Stimulated activated CD8-positive, alpha-beta memory T cell treated with anti-CD3 and anti-CD28 coated beads, Interleukin-7, amount 100 ng/mL, for 48 hours (primary cell): Measurements from ENCODE around the gene CD300H.

Source experiments
- DNase-seq, 2 donors: peaks; one replicate each; pipeline ENCODE4 v3.0.0-alpha.2; 2020; ENCODE audit warnings: low read depth in 1 of 2; ENCODE audit errors: extremely low read depth in 1 of 2

CD300H gene

GRCh38 chr17:74567397-74567796 lies at the start of gene CD300H:
CD300H (minus strand) TSS chr17:74567509.
- DNase-seq: no peak

DNA sequence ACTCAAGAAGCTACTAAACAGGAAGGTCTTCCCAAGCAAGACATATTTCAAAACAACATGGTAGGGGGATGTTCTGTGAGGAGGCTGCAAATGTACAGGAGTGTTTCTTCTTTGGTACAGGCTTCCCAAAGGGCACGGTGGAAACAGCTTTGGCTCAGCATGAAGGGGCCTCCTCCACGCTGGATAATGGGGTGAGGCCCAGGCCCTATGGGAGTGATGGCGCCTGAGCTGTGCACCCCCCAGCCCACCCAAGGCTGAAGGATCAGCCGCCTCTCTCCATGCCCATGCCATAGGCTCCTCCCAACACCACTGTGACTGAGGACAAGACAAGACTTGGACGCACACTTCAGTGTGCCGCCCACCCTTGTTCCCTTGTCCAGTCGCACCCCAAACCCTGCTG lies 49.4 kb upstream of the CD300H start:
- no peak for DNase-seq

DNA sequence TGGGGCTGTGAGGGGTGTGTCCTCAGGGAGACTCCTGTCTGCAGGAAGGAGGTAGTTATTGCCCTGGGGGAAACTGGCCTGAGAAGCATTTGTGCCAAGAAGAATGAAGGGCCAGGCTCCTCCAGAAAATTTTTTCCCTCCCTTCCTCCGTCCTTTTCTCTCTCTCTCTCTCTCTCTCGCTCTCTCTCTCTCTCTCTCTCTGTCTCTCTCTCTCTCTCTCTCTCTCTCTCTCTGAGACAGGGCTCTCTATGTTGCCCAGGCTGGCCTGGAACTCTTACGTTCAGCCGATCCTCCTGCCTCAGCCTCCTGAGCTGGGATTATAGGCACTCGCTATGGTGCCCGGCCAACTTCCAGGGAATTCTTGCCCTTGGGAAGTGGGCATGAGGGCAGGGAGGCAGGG lies 44.7 kb upstream of the CD300H start:
- no peak for DNase-seq

- DNase-seq: no peak
Measured at GRCh38 chr17:74610108-74610507, 42.8 kb upstream of the CD300H start.

- DNase-seq: no peak
Measured at GRCh38 chr17:74608511-74608910, 41.2 kb upstream of the CD300H start.

- no peak for DNase-seq
Measured at GRCh38 chr17:74607221-74607620, 39.9 kb upstream of the CD300H start.

DNA sequence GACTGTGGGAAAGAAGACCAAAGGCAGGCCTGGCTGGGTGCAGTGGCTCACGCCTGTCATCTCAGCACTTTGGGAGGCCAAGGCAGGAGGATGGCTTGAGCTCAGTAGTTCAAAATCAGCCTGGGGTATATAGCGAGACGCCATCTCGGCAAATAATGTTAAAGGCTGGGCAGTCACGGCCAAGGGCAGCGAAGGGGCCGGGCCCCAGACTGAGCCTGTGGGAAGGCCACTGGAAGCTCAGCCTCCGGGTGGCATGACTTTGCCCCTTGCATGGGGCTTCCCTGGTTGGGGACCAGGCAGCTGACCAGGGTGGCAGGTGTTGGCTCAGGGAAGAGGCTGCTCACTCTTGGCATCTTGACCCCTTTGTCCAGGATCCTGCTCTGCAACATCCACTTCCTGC lies 38.7 kb upstream of the CD300H start:
- DNase-seq: no peak

GRCh38 chr17:74605361-74605760 lies 38.1 kb upstream of the CD300H start:
- DNase-seq: no peak

- no peak for DNase-seq
Measured at GRCh38 chr17:74604761-74605160, 37.5 kb upstream of the CD300H start.

GRCh38 chr17:74604200-74604599 lies 36.9 kb upstream of the CD300H start:
- no peak for DNase-seq

- no peak for DNase-seq
Measured at GRCh38 chr17:74603746-74604145, 36.4 kb upstream of the CD300H start.

GRCh38 chr17:74603037-74603635 lies 35.8 kb upstream of the CD300H start:
- DNase-seq: no peak

GRCh38 chr17:74601944-74602572 lies 34.7 kb upstream of the CD300H start:
- DNase-seq: peak in 1 of 2 donors; percentile 11

DNA sequence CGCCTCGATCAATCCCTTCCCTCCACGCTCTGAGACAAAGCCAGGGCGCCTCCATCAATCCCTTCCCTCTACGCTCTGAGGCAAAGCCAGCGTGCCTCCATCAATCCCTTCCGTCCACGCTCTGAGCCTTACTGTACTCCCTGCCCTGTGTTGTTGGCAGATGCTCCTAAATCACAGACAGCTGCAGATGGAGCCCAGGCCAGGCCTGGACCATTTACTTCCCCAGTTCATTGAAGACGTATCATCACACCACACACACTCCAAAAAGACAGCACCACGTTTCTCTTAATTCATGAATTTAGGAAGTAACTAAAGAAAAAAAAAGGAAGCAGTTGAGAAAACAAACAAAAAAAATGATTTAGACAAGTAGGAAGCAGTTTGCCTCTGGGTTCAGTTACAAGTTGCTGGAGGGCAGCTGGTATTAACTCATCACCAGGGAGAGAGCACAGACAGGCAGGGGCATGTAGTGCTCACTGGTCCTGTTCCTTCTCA lies 32.2 kb upstream of the CD300H start:
- no peak for DNase-seq

DNA sequence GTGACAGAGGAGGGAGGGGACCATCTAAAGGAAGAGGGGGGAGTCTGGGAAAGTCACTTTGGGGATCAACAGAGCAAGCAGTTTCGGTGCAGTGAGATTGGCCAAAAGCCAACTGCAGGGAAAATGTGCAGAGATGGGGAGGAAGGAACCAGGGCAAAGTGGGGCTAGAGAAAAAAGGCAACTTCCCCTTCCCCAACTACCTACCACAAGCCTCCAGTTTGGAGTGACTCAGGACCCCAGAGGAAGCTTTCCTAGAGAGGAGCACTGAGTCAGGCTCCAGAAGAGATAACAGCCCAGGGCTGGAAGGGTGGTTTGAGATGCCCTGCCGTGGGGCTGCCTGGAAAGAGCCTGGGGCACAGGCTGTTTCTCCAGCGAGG lies 31.7 kb upstream of the CD300H start:
- no peak for DNase-seq

DNA sequence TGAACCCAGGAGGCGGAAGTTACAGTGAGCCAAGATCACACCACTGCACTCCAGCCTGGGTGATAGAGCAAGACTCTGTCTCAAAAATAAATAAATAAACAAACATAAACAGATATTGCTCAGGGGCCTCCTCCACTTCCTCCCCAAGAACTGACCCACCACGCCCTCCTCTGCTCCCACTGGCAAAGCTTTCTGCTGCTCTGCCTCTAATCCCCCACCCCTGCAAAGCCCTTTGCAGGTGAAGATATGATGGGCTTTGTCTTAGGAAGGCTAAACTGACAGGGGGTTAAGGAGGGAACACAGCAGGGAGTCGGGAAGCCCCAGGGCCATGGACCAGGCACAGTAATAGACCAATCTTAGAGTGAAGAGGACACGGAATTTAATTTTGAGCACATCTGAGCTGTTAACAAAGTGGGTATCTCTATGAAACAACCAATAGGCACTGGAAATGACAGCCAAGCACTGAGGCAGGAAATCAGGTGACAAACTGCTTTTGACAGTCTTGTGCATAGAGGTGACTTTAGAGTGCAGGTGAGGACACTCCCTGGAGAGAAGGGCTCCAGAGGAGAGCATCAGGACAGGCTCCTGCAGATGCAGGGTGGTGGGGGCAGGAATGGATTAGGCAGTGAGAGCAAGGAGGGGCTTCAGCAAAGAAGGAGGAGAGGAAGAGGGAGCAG lies 31.2 kb upstream of the CD300H start:
- no peak for DNase-seq

- DNase-seq: no peak
Measured at GRCh38 chr17:74597069-74597790, 29.9 kb upstream of the CD300H start.

- no peak for DNase-seq
Measured at GRCh38 chr17:74595037-74595750, 27.9 kb upstream of the CD300H start.

DNA sequence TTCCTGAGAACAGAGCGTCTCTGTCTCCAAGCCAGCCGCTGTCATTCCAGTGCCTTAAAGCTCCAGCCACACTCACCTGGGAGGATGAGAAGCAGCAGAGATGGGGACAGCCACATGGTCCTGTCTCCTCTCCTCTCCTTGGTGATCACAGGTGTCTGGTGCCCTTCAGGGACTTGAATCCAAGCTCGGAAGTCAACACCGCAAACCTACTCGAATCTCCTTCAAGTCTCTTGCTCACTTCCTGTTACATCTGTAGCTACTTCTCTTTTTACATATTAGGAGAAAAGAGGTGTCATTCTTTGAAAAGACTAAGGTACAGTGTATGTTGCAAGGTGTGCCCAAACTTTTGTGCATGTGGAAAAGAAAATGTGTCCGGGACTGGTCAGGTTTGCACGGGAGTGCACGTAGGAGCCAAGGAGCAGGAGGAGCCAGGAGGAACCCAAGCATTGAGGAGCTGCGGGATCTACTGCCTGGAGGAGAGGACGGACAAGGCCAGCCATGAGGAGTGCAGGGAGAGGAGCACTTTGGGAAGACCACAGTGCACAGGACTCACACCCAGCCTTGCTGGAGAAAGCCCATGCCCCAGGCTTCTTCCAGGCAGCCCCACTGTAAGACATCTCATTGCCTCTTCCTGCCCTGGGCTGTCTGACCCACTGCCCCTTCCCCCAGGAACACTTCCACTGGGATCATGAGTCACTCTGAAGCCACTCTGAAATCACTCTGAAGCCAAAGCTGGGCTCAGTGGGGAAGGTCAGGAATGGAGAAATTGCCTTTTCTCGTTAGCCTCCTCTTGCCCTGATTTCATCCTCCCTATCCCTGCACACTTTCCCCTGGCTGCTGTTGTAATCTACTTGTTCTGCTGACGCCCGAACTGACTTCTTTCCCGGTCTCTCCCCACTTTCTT lies 25.0 kb upstream of the CD300H start, which contains the start of gene CD300LD:
CD300LD (minus strand) TSS at position 197 of the 904 bp plus-strand sequence; CDS start at position 116, 81 bp downstream.
- no peak for DNase-seq

- DNase-seq: no peak
Measured at GRCh38 chr17:74591503-74591902, 24.2 kb upstream of the CD300H start.
